Bronchial epithelial cell (primary cell): ENCODE measurements around the gene CHEK1. TPM values are rescaled to one million over a fixed set of nuclear protein-coding genes. Genes with fewer than 3 reads are reported as not detected.
"Not testable (repeated sequence)": the region's sequence is repeated elsewhere in the genome, so short reads cannot be mapped to it uniquely, and the experiment has no call there.

Experiments used
- DNase-seq: peaks from one replicate; pipeline ENCODE4 v3.0.0-alpha.2; 2010; ENCODE audit warnings: low read depth
- FAIRE-seq: peaks from 2 replicates; lab custom pipeline; 2011; peaks lifted over from hg19 to GRCh38; lab: Jason Lieb, UNC
- H3K27me3 ChIP-seq: 2 replicates; pipeline ENCODE4 v1.5.1; 2011; ENCODE audit warnings: low read length; ENCODE audit not compliant: control insufficient read depth, insufficient read depth
- H3K36me3 ChIP-seq: 2 replicates; pipeline ENCODE4 v1.5.1; 2011; ENCODE audit warnings: low read length; ENCODE audit not compliant: control insufficient read depth, insufficient read depth
- H3K4me3 ChIP-seq: 2 replicates; pipeline ENCODE4 v1.5.1; 2011; ENCODE audit warnings: mild to moderate bottlenecking, low read depth, low read length, control low read depth
- total RNA-seq: library from RNA; depleted of rRNA; stranded (reverse); fragments of >200 nt; gene quantifications from 2 replicates; pipeline ENCODE4 v1.2.1, GENCODE V29; 2014
- TF ChIP-seq, protein P1 (sequence below): IDR thresholded peaks from 2 replicates; pipeline ENCODE4 v1.5.1; 2011; ENCODE audit warnings: mild to moderate bottlenecking, moderate library complexity, low read length, control low read depth, inconsistent platforms; ENCODE audit not compliant: insufficient read depth, severe bottlenecking

CHEK1 gene
- total RNA-seq: 4.6 and 4.7 TPM in 2 replicates

DNA sequence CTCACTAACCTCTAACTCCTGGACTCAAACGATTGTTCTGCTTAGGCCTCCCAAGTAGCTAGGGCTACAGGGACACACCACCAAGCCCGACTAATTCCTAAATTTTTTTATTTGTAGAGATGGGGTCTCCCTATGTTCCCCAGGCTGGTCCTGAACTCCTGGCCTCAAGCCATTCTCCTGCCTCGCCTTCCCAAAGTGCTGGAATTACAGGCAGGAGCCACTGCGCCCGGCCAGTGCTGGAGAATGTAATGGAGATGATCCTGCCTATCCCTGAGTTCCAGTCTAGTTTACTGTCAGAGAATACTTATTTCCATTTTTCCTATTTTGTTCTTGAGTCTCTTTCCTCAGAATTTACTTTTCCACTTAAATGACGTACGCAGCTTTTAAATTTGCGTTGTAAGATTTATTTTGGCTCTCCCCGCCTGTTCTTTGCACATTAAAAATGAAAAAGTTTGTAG is at the start of gene CHEK1:
Gene CHEK1, plus strand, starts transcription at position 408 of the 458 bp plus-strand sequence. CDS start 1,606 bp downstream, outside the sequence.
- peak within 1 kb of the TSS; percentile 72 for H3K4me3 ChIP-seq
- H3K36me3 ChIP-seq: peaks cover under 1% of the 10 kb centered on the region
- FAIRE-seq (no peak), DNase-seq (no peak)
- no peaks in the 10 kb centered on the region for H3K27me3 ChIP-seq
- TF ChIP-seq, protein P1, sequence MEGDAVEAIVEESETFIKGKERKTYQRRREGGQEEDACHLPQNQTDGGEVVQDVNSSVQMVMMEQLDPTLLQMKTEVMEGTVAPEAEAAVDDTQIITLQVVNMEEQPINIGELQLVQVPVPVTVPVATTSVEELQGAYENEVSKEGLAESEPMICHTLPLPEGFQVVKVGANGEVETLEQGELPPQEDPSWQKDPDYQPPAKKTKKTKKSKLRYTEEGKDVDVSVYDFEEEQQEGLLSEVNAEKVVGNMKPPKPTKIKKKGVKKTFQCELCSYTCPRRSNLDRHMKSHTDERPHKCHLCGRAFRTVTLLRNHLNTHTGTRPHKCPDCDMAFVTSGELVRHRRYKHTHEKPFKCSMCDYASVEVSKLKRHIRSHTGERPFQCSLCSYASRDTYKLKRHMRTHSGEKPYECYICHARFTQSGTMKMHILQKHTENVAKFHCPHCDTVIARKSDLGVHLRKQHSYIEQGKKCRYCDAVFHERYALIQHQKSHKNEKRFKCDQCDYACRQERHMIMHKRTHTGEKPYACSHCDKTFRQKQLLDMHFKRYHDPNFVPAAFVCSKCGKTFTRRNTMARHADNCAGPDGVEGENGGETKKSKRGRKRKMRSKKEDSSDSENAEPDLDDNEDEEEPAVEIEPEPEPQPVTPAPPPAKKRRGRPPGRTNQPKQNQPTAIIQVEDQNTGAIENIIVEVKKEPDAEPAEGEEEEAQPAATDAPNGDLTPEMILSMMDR: no peak

DNA sequence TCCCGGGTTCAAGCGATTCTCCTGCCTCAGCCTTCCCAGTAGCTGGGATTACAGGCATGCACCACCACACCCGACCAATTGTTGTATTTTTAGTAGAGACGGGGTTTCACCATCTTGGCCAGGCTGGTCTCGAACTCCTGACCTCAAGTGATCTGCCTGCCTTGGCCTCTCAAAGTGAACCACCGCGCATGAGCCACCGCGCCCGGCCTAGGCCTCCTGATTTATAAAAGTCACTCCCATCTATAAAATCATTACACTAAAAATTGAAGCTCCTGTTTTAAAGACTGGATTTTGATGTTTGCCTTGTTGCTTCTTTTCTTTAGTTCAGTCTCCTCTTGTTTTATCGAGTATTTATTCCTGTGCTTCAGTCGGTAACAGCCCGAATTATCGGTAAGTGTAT is 47.8 kb upstream of the CHEK1 start:
- not testable (repeated sequence) for FAIRE-seq, H3K4me3 ChIP-seq, H3K27me3 ChIP-seq, DNase-seq
- peaks cover 26% of the 10 kb centered on the region for H3K36me3 ChIP-seq

DNA sequence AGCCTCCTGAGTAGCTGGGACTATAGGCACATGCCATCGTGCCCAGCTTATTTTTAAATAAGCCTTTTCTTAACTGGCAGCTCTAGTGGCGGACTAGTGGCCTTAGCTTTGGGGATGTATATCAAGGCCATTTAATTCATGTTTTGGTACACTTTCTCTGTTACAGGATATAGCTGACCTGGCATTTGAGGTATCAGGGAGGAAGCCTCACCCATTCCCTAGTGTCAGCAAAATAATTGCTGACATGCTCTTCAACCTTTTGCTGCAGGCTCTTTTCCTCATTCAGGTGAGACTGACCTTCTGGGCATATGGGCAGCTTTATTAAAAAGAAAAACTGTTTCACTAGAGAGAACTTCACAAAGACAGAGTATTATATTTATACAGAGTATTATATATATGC is 46.2 kb upstream of the CHEK1 start:
- TF ChIP-seq, protein P1: no peak
- Histone ChIP-seq H3K27me3 (no peaks in the 10 kb centered on the region), H3K36me3 (peaks cover 27% of the 10 kb centered on the region), H3K4me3 (no peak overlapping the region)
- DNase-seq: no peak
- FAIRE-seq: no peak

DNA sequence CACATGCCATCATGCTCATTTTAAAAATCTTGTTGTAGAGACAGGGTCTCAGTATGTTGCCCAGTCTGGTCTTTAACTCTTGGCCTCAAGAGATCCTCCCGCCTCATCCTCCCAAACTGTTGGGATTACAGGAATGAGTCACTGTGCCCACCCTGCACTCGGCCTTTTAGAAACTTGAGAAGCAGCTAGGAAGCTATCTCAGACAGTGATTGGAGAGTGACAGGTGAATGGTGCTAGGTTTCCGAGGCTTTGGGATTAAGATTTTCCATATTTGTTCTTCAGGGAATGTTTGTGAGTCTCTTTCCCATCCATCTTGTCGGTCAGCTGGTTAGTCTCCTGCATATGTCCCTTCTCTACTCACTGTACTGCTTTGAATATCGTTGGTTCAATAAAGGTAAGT is 45.2 kb upstream of the CHEK1 start:
- peaks cover 26% of the 10 kb centered on the region for H3K36me3 ChIP-seq

DNA sequence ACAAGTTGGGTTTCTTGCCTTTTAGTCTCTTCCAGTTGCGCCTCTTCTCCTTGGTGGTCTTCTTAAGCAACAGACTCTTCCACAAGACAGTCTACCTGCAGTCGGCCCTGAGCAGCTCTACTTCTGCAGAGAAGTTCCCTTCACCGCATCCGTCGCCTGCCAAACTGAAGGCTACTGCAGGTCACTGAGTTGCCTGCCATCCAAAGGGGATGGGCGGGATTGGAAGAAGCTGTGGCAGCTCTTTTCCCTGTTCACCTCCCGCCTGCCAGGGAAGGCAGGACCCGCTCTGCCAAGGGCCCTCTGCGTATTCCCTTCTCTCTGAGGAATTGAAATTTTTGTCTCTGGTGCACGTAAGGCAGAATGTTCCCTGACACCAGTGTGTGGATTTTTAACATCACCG is 41.5 kb upstream of the CHEK1 start:
- H3K4me3 ChIP-seq: no peak overlapping the region
- H3K36me3 ChIP-seq: peaks cover 14% of the 10 kb centered on the region
- DNase-seq (no peak), FAIRE-seq (no peak)
- TF ChIP-seq, protein P1: no peak
- no peaks in the 10 kb centered on the region for H3K27me3 ChIP-seq

More for the DNA sequence above, 45.2 kb upstream of the CHEK1 start:
- no peaks in the 10 kb centered on the region for H3K27me3 ChIP-seq
- TF ChIP-seq, protein P1: no peak
- FAIRE-seq (no peak), DNase-seq (no peak)
- H3K4me3 ChIP-seq: no peak overlapping the region

DNA sequence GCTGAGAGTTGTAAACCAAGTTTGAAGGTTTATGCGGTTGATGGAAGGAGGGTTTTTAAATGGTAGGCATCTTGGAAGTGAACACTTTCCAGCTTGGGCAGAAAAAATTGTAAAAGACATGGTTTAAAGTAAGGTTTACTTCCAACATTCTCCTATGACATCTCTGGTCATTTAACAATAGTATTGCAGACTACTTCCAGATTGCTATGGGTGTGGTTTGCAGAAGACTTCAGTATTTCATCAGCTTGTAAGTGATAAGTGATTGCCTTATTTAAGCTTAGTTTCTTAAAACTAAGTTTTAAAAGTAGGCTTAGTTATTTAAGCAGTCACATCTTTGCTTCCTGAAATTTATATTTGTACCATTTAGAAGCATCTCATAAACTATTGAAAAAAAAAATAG is 39.5 kb upstream of the CHEK1 start:
- DNase-seq (no peak), FAIRE-seq (no peak)
- Histone ChIP-seq H3K36me3 (peaks cover 5% of the 10 kb centered on the region), H3K4me3 (no peak overlapping the region), H3K27me3 (no peaks in the 10 kb centered on the region)
- TF ChIP-seq, protein P1: no peak
